ENCODE data around the gene MICAL3.
"Not testable (repeated sequence)": the region's sequence is repeated elsewhere in the genome, so short reads cannot be mapped to it uniquely, and the experiment has no call there.

MICAL3 gene

GRCh38 chr22:18040898-18041297, 16.5 kb upstream of the MICAL3 start:
- intact Hi-C loops (cut with DNase I): not testable (repeated sequence)

GRCh38 chr22:18035751-18036150, 11.4 kb upstream of the MICAL3 start:
- peak in 1 of 10 donors; percentile 59 for DNase-seq
- intact Hi-C loops (cut with DNase I): no loop called here

More at GRCh38 chr22:18040898-18041297, 16.5 kb upstream of the MICAL3 start:
- DNase-seq: peak in 1 of 10 donors; percentile 50

DNA sequence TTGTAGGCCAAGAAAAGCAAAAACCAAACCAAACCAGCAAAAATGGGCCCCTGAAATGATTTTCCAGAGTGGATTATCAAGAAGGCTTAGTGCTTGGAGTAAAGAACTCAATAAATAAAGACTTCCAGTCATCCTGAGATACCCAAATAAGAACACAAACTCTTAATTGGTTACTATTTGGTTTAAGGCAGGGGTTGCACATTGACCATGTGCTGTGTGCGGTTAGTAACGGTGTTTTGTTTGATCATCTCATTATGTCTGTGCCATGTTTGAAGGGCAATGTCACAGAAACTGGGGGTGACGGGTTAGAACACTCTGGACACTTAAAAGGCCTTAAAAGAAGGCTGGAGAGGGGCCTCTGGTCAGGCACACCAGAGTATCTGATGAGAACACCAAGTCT, 9.7 kb upstream of the MICAL3 start:
- intact Hi-C loops (cut with DNase I): no loop called here

DNA sequence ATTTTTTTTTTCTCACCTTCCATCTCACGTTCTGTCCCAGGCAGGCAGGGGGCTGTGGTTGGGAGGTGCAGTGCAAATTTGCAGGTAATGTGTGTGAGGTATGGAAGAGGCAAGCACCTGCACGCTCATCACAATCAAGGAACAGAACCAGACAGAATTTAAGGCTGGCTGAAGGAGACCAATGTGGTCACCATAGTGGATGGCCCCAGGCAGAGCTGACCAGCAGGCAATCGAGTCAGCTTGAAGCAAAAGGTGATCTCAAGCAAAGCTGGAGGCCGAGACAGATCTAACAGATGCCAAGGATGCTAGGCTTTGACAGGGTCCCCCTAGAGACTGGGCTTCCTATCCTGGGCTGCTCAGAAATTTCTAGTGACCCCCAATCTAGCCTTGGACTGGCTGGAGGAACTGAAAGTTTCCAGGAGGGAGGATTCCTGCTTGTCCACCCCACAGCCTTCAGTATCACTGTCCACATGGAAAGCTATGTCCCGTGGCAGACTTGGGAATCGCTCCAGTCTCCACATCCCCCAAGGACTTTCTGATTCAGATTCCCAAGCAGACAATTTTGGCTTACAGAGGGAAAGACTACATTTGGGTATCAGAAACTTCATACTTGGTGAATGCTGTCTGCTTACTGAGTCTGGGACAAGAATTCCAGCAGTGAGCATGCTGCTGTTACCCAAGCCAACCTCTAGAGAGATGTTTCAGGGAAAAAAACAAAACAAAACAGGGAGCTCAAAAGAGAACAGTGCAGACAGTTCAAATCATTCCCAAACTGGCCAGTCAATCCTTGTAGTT, 9.0 kb upstream of the MICAL3 start:
- intact Hi-C loops (cut with DNase I): no loop called here

More for the DNA sequence above, 9.7 kb upstream of the MICAL3 start:
- DNase-seq: no peak

DNA sequence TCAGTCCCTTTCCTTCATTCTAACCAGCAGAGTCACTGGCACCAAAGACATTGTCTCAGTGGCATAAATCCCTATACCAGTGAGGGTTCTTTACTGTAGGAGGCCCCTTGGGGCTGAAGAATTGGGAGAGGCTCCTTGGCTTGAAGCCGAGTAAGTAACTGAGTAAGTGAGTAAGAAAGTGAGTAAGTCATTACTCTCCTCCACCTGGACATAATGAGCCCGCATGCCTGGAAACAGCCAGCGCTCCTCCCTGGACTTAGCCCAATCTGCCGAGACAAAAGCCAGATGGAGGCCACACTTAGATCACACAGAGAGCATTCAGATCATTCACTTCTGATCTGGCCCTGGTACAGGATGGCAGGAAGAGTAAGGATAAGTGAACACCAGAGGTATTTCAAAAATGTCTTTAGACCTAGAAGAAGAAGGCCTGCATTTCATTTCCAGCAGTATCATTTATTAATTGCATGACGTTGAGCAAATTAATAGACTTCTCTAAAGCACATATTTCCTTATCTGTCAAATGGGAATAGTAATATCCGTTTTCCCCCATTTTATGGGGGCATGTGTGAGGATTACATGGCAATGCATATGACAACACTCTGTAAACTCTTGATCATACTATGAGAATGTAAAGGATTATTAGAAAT, 8.2 kb upstream of the MICAL3 start:
- DNase-seq: no peak
- intact Hi-C loops (cut with DNase I): no loop called here

More for the DNA sequence above, 9.0 kb upstream of the MICAL3 start:
- peak in 1 of 10 donors; percentile 46 for DNase-seq

DNA sequence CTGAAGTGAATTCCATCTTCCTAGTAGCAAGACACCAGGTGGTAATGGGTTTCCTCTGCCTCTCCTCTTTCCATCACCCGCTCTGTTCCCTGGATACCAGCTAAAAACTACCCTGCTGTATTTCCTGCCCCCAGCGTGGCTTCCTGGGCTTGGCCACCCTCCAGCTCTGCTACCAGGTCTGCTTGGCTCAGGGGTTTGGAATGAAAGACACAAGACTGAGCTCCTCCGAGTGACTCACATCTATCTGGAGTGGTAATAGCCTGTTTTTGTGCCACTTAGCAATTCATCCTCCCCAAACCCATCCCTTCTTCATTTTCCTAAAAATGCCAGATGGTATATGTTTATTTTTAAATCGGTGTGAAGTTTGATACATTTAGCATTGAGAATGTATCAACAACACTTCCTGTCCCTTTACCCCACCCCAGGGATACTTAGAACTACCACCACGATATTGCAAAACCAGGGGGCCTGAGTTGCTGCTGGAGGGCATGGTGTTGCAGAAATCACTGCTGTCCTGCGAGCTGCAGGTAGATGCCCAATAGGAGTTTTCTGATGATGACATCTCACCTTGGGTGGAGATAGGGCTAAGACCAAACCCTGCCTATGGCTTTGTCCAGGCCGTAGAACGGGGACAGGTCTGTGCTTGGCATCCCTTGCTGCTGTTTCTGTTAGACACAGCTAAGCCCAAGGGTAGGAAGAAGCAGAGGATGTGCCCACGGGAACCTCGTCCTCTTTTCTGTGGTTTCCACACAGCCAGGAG, 7.5 kb upstream of the MICAL3 start:
- intact Hi-C loops (cut with DNase I): no loop called here
- DNase-seq: peak in 8 of 10 donors; percentile 38 to 93 (median 66)

DNA sequence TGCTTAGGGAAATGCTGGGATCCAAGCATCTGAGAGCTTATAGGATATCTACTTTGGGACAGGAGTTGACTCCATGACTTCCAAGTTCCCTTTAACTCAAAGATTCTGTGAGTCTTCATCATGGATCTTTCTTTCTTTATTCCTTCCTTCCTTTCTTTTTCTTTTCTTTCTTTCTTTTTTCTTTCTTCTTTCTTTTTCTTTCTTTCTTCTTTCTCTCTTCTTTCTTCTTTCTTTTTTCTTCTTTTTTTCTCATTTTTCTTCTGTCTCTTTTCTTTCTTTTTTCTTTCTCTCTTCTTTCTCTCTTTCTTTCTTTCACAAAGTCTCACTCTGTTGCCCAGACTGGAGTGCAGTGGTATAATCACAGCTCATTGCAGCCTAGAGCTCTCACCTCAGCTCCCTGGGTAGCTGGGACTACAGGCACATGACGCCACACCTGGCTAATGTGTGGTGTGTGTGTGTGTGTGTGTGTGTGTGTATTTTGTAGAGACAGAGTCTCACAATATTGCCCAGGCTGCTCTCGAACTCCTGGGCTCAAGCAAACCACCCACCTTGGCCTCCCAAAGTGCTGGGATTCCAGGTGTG, 5.4 kb upstream of the MICAL3 start:
- intact Hi-C loops (cut with DNase I): no loop called here
- peak in 1 of 10 donors; percentile 2 for DNase-seq

DNA sequence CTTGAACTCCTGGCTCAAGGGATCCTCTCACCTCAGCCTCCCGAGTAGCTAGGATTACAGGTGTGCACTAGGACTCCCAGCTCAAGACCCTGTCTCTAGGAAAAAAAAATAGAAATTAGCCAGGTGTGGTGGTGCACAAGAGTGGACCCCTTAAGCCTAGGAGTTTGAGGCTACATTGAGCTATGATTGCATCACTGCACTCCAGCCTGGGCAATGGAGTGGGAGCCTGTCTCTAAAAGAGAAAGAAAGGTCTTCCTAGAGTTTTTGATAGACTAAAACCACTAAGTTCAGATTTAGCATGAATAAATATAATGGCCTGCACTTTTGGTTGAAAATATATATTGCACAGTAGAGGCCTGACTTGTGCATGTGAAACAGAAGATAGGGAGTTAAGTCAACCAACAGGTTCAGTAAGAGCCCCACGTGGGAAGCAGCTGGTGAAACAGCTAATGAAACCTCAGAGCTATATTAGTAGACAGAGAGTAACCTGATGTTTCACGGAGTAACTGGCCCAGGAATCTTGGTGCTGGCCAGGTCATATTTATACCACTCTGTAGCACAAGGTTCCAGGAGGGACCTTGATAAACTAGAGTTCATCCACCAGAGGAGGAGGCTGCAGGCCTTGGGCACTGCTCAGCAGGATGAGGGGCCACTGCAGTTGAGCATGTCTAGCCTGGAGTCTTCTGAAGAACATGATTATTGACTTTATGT, 4.6 kb upstream of the MICAL3 start:
- intact Hi-C loops (cut with DNase I): no loop called here
- DNase-seq: peak in 1 of 10 donors; percentile 46

DNA sequence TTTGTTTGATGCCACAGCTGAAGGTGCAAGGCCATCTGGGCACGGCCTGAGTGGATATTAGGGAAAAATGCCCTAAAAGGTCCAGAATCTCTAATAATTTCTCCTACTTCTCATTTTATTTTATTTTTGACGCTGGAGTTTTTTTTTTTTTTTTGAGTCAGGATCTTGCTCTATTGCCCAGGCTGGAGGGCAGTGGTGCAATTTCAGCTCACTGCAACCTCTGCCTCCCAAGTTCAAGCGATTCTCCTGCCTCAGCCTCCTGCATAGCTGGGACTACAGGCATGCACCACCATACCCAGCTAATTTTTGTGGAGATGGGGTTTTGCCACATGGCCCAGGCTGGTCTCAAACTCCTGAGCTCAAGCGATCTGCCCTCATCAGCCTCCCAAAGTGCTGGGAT, 1.5 kb upstream of the MICAL3 start:
- intact Hi-C loops (cut with DNase I): loop anchor here (2.0 kb wide), 2 partner anchors 25 to 51 kb away; partner anchors contain the start of gene PEX26

GRCh38 chr22:18024956-18025720, 777 bp upstream of the MICAL3 start:
- intact Hi-C loops (cut with DNase I): loop anchor here (2.0 kb wide), 2 partner anchors 24 to 52 kb away; partner anchors contain the start of gene PEX26
- peak in 4 of 10 donors; percentile 42 to 89 (median 84) for DNase-seq

More for the DNA sequence above, 1.5 kb upstream of the MICAL3 start:
- DNase-seq: peak in 1 of 10 donors; percentile 49

DNA sequence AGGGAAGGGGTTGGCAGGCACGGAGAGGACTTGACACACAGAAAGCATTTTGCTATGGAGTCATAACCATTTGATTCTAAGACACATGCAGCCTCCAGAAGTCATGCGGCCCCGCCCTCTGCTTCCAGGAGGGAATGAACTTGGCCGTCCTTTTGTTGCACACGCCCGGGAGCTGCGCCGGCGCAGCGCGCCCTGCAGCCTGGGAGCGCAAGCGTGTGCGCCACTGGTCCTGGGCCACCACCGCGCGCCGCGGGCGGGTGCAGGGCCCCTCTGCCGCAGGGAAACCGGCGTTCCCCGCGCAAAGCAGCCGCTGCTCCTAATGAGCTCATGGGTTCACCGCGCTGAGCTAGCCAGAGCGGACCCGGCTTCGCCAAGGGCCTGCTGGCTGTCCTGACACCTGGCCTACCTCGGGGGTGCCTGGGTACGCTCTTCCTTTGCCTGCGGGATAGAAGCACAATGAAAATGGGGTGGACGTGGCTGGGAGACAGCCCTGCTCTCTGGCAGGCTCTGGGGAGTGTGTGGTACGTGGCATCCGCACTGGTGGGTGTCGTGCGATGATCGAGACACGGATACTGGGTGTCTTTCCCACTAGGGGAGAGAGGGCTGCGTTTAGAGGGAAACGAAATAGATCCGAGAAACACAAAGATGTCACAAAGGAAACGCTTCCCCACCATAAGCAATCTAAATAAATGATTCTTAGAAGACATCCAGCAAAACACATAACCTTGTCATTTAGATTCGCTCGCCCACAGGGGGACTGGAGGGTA, 669 bp downstream of the MICAL3 start:
- intact Hi-C loops (cut with DNase I): loop anchor here (2.0 kb wide), 2 partner anchors 23 to 53 kb away; partner anchors contain the start of gene PEX26
- DNase-seq: peak; percentile 61 to 96 (median 70)

GRCh38 chr22:18022876-18023275, 1.5 kb downstream of the MICAL3 start:
- intact Hi-C loops (cut with DNase I): no loop called here
- no peak for DNase-seq

GRCh38 chr22:18021431-18021830, 2.9 kb downstream of the MICAL3 start:
- intact Hi-C loops (cut with DNase I): no loop called here
- no peak for DNase-seq

- DNase-seq; intact Hi-C loops (cut with DNase I): not testable (repeated sequence)
Measured at GRCh38 chr22:18020743-18021142, 3.6 kb downstream of the MICAL3 start.

GRCh38 chr22:18013947-18014346, 10.4 kb downstream of the MICAL3 start:
- intact Hi-C loops (cut with DNase I): no loop called here
- DNase-seq: no peak

GRCh38 chr22:18013436-18013835, 10.9 kb downstream of the MICAL3 start:
- intact Hi-C loops (cut with DNase I): no loop called here
- DNase-seq: no peak

DNA sequence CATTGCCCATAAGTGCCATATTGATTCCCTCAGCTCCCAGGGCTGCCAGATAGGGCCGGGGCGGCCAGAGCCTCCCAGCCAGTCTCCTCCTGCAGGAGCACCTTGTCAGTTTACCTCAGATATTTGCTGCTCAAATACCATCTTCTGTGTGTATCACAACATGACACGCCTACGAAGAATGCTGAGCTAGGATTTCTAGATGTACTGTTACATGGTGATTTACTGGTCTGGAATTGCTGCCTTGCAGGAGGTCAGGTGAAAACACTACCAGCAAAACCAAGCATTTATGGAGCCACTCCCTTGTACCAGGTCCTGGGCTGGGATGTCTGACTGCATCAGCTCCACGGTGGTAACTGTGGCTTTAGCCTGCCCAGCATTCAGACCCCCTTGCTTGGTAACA, 11.8 kb downstream of the MICAL3 start:
- DNase-seq: no peak
- intact Hi-C loops (cut with DNase I): no loop called here

- no peak for DNase-seq
- intact Hi-C loops (cut with DNase I): no loop called here
Measured at GRCh38 chr22:18010266-18010665, 14.1 kb downstream of the MICAL3 start.
